HG03432 (cell line): ENCODE measurements around the gene ATP5PO.
"Not testable (repeated sequence)": the region's sequence is repeated elsewhere in the genome, so short reads cannot be mapped to it uniquely, and the experiment has no call there.

Source experiments
- ATAC-seq: cut with Tn5 transposase; IDR thresholded peaks from one replicate; pipeline ENCODE4 v1.9.1; 2021; ENCODE audit warnings: mild to moderate bottlenecking, moderate library complexity; ENCODE audit not compliant: unreplicated experiment

ATP5PO gene

GRCh38 chr21:33872881-33873515 is 42.6 kb downstream of the ATP5PO start:
- ATAC-seq: no peak

- ATAC-seq: no peak
These were observed 44.4 kb downstream of the ATP5PO start for GRCh38 chr21:33871171-33871570.

GRCh38 chr21:33870768-33871167 is 44.8 kb downstream of the ATP5PO start:
- no peak for ATAC-seq

GRCh38 chr21:33869873-33870272 is 45.7 kb downstream of the ATP5PO start:
- ATAC-seq: no peak

- ATAC-seq: not testable (repeated sequence)
These were observed 47.7 kb downstream of the ATP5PO start for GRCh38 chr21:33867868-33868267.

GRCh38 chr21:33866826-33867225 is 48.8 kb downstream of the ATP5PO start:
- ATAC-seq: no peak

- no peak for ATAC-seq
These were observed 49.5 kb downstream of the ATP5PO start for GRCh38 chr21:33865996-33866575.

GRCh38 chr21:33865176-33865575 is 50.4 kb downstream of the ATP5PO start:
- no peak for ATAC-seq

- ATAC-seq: no peak
These were observed 51.5 kb downstream of the ATP5PO start for GRCh38 chr21:33864150-33864549.

GRCh38 chr21:33863191-33863590 is 52.4 kb downstream of the ATP5PO start:
- ATAC-seq: not testable (repeated sequence)

GRCh38 chr21:33861125-33861524 is 54.5 kb downstream of the ATP5PO start:
- ATAC-seq: no peak

- no peak for ATAC-seq
These were observed 55.2 kb downstream of the ATP5PO start for GRCh38 chr21:33860332-33860879.

GRCh38 chr21:33859373-33860102 is 56.1 kb downstream of the ATP5PO start:
- no peak for ATAC-seq

GRCh38 chr21:33858667-33859372 is 56.8 kb downstream of the ATP5PO start:
- no peak for ATAC-seq

- ATAC-seq: no peak
These were observed 57.5 kb downstream of the ATP5PO start for GRCh38 chr21:33857846-33858666.

- ATAC-seq: no peak
These were observed 58.6 kb downstream of the ATP5PO start for GRCh38 chr21:33856893-33857527.

GRCh38 chr21:33855190-33855589 is 60.4 kb downstream of the ATP5PO start:
- ATAC-seq: no peak

GRCh38 chr21:33854604-33855003 is 61.0 kb downstream of the ATP5PO start:
- no peak for ATAC-seq
